HepG2 (cell line): Measurements from ENCODE around the gene FANK1. TPM values are rescaled to one million over a fixed set of nuclear protein-coding genes. Genes with fewer than 3 reads are reported as not detected.

ENCODE experiments used
- ATAC-seq: fragments of 200-7000 bp; cut with Tn5 transposase; 3 replicates; pipeline ENCODE4 v1.9.1; 2020; ENCODE audit warnings: mild to moderate bottlenecking, moderate library complexity
- BruUV-seq: library from RNA; stranded (reverse); fragments of 400-500 nt; replicated peaks from 2 replicates; lab custom pipeline; 2021; lab: Mats Ljungman, UMichigan
- CTCF ChIA-PET: fragments of 300-600 bp; formaldehyde crosslinking; extraction: SDS; loops from one replicate; lab custom pipeline; 2021; ENCODE audit warnings: low total read pairs, inconsistent platforms, low intra/inter-chr PET ratio; lab: Yijun Ruan, JAX
- POLR2A ChIA-PET: fragments of 350-600 bp; sonication (Branson Sonifier 250); formaldehyde crosslinking; loops from one replicate; lab custom pipeline; 2020; ENCODE audit warnings: antibody characterized with exemption, inconsistent platforms; lab: Yijun Ruan, JAX
- DNase-seq: peaks from one replicate; pipeline ENCODE4 v3.0.0-alpha.2; 2015; ENCODE audit warnings: low spot score
- FAIRE-seq: peaks from 3 replicates; lab custom pipeline; 2011; peaks lifted over from hg19 to GRCh38; lab: Jason Lieb, UNC
- H2AFZ ChIP-seq: one replicate; pipeline ENCODE4 v1.6.1; 2011; ENCODE audit warnings: low read length, inconsistent platforms
- H3K27ac ChIP-seq: fragments of 300-600 bp; 3 replicates; pipeline ENCODE4 v1.8.0; 2011; ENCODE audit warnings: mixed run types, mild to moderate bottlenecking, mixed read lengths, low read length, inconsistent platforms; ENCODE audit not compliant: insufficient read depth; ENCODE audit errors: extremely low read length
- H3K27me3 ChIP-seq, 2 experiments: fragments of 200-600 bp in 1 of 2; 2 replicates in 1 of 2; 3 replicates in 1 of 2; pipeline versions ENCODE4 v1.6.0 to v1.8.0; 2011; ENCODE audit warnings: low read length in 2 of 2, mild to moderate bottlenecking in 2 of 2, moderate library complexity in 2 of 2, inconsistent platforms in 1 of 2; ENCODE audit not compliant: insufficient read depth in 2 of 2, control insufficient read depth in 1 of 2
- H3K36me3 ChIP-seq, 2 experiments: fragments of 200-600 bp in 1 of 2; replicated peaks in 1 of 2; 2 replicates in 1 of 2; 3 replicates in 1 of 2; pipeline versions ENCODE4 v1.5.1 to v1.8.0; 2011; ENCODE audit warnings: low read length in 2 of 2, inconsistent platforms in 1 of 2; ENCODE audit not compliant: insufficient read depth in 2 of 2, control insufficient read depth in 1 of 2
- H3K4me1 ChIP-seq: 2 replicates; pipeline ENCODE4 v1.5.1; 2012; ENCODE audit warnings: low read length, inconsistent platforms; ENCODE audit not compliant: insufficient read depth
- H3K4me2 ChIP-seq: 2 replicates; pipeline ENCODE4 v1.6.0; 2011; ENCODE audit warnings: low read depth, low read length, inconsistent platforms
- H3K4me3 ChIP-seq, 3 experiments: fragments of 200-600 bp in 1 of 3; sonication (generic), shearing (Covaris generic) in 1 of 3; replicated peaks in 1 of 3; 2 replicates each; pipeline ENCODE4 v1.5.1; 2011 to 2016; ENCODE audit warnings: low read length in 3 of 3, inconsistent platforms in 2 of 3, low read depth in 2 of 3, mild to moderate bottlenecking in 2 of 3, control low read depth in 1 of 3, mixed read lengths in 1 of 3; ENCODE audit not compliant: insufficient read depth in 1 of 3
- H3K79me2 ChIP-seq: one replicate; pipeline ENCODE4 v1.6.1; 2011; ENCODE audit warnings: low read length, inconsistent platforms; ENCODE audit not compliant: insufficient read depth
- H3K9ac ChIP-seq: 2 replicates; pipeline ENCODE4 v1.6.0; 2011; ENCODE audit warnings: mild to moderate bottlenecking, low read depth, low read length, inconsistent platforms; ENCODE audit not compliant: insufficient read depth
- H3K9me3 ChIP-seq: 2 replicates; pipeline ENCODE4 v1.5.1; 2012; ENCODE audit warnings: mild to moderate bottlenecking, low read length
- H4K20me1 ChIP-seq: 2 replicates; pipeline ENCODE4 v1.6.0; 2011; ENCODE audit warnings: inconsistent platforms, mild to moderate bottlenecking, low read length, moderate library complexity; ENCODE audit not compliant: insufficient read depth
- AGO2 ChIP-seq: fragments of 200-400 bp; formaldehyde crosslinking; optimal IDR thresholded peaks from 2 replicates; pipeline ENCODE3; 2017; ENCODE audit warnings: mild to moderate bottlenecking, low read depth, low read length, moderate library complexity
- E2F2 ChIP-seq: sonication (generic); formaldehyde crosslinking; IDR thresholded peaks from 2 replicates; pipeline ENCODE4 v1.4.0; 2020; ENCODE audit warnings: missing genetic modification reagents, borderline replicate concordance
- HIC2 ChIP-seq: sonication (generic); formaldehyde crosslinking; IDR thresholded peaks from 2 replicates; pipeline ENCODE4 v1.9.0; 2022; ENCODE audit warnings: low read depth, missing genetic modification reagents
- IKZF5 ChIP-seq: IDR thresholded peaks from 2 replicates; pipeline ENCODE4 v1.6.1; 2018; ENCODE audit warnings: missing genetic modification reagents, mild to moderate bottlenecking, missing compliant biosample characterization
- KDM5B ChIP-seq: sonication (generic); formaldehyde crosslinking; IDR thresholded peaks from 2 replicates; pipeline ENCODE4 v1.4.0; 2020; ENCODE audit warnings: missing genetic modification reagents, mild to moderate bottlenecking, borderline replicate concordance
- MNT ChIP-seq: fragments of 450-650 bp; IDR thresholded peaks from 2 replicates; pipeline ENCODE4 v1.6.1; 2016
- PRDM4 ChIP-seq: sonication (generic); formaldehyde crosslinking; IDR thresholded peaks from 2 replicates; pipeline ENCODE4 v1.9.0; 2021; ENCODE audit warnings: missing genetic modification reagents, borderline replicate concordance
- SOX5 ChIP-seq: IDR thresholded peaks from 2 replicates; pipeline ENCODE4 v1.6.1; 2016; ENCODE audit warnings: borderline replicate concordance
- TBP ChIP-seq: sonication (generic); formaldehyde crosslinking; IDR thresholded peaks from 2 replicates; pipeline ENCODE4 v1.5.0; 2020; ENCODE audit warnings: missing genetic modification reagents
- TBX3 ChIP-seq: fragments of 450-650 bp; IDR thresholded peaks from 2 replicates; pipeline ENCODE4 v1.6.1; 2017; ENCODE audit warnings: antibody characterized with exemption, mild to moderate bottlenecking, inconsistent platforms, borderline replicate concordance
- ZNF180 ChIP-seq: sonication (generic); formaldehyde crosslinking; IDR thresholded peaks from 2 replicates; pipeline ENCODE4 v1.4.0; 2020; ENCODE audit warnings: low read depth, missing genetic modification reagents, borderline replicate concordance
- ZNF354B ChIP-seq: sonication (generic); formaldehyde crosslinking; IDR thresholded peaks from 2 replicates; pipeline ENCODE4 v1.8.0; 2022; ENCODE audit warnings: mild to moderate bottlenecking, missing genetic modification reagents
- ZNF790 ChIP-seq: sonication (generic); formaldehyde crosslinking; IDR thresholded peaks from 2 replicates; pipeline ENCODE4 v1.8.0; 2022; ENCODE audit warnings: missing genetic modification reagents, mild to moderate bottlenecking, borderline replicate concordance
- ZSCAN22 ChIP-seq: sonication (generic); formaldehyde crosslinking; IDR thresholded peaks from 2 replicates; pipeline ENCODE4 v1.4.0; 2020; ENCODE audit warnings: mild to moderate bottlenecking, missing genetic modification reagents
- WGBS: methylation state at CpG from one replicate; pipeline ENCODE4 v1.1.6; 2017; ENCODE audit warnings: low lambda C conversion rate; 5-methylcytosine and 5-hydroxymethylcytosine counted together
- in situ Hi-C: cut with HindIII; loops from 2 replicates; pipeline ENCODE4 v1.10.0; 2017; ENCODE audit warnings: low pct_unique_long_range_greater_than_20kb; ENCODE audit not compliant: extremely low pct_ligation_motif_present
- intact Hi-C: fragments of 100-400 bp; cut with micrococcal nuclease; formaldehyde crosslinking; loops from one replicate; pipeline ENCODE4 v1.10.0; 2022; ENCODE audit not compliant: unreplicated experiment
- polyA plus RNA-seq, 8 experiments: library from polyadenylated mRNA; depleted of rRNA in 3 of 8; stranded (reverse) in 7 of 8; unstranded in 1 of 8; fragments of >200 nt; fragmentation: Illumina TruSeq in 4 of 8; extraction: Trizol in 4 of 8; gene quantifications; 2 replicates each; pipeline versions ENCODE4 v1.2.1 to v1.2.3, GENCODE V29; 2011 to 2016; ENCODE audit warnings: low read depth in 4 of 8, missing spikeins in 1 of 8, mixed read lengths in 1 of 8; ENCODE audit not compliant: insufficient read depth in 1 of 8
- total RNA-seq, 5 experiments: library from RNA; depleted of rRNA; stranded (reverse); fragments of >200 nt; fragmentation: Illumina TruSeq; extraction: Trizol; gene quantifications; 2 replicates each; pipeline ENCODE4 v1.2.3, GENCODE V29; 2016; ENCODE audit warnings: low read depth in 1 of 5

FANK1 gene
- total and polyA plus RNA-seq, 2 of the 13 experiments (the other 11 are each of a cell fraction or from before 2014, with no cell fraction given), result 0.22 TPM; not detected in 1

- Histone ChIP-seq H3K4me2 (no peak overlapping the region), H4K20me1 (no peaks in the 10 kb centered on the region), H3K4me1 (no peaks in the 10 kb centered on the region), H2AFZ (no peak overlapping the region), H3K9ac (no peak overlapping the region), H3K27ac (no peak overlapping the region), H3K27me3 (peaks cover 0 to 2% of the 10 kb centered on the region in 2 experiments; a peak in 1 of 5 replicates), H3K79me2 (no peaks in the 10 kb centered on the region), H3K36me3 (no peaks in the 10 kb centered on the region), H3K4me3 (no peak overlapping the region), H3K9me3 (no peaks in the 10 kb centered on the region; the same call in 1 of the 2 replicates)
- POLR2A ChIA-PET, result no interaction called here
- WGBS, result 11% methylated on average over 5 of the region's 5 CpGs
- BruUV-seq, result no TSS peak
- ATAC-seq, result no peak
- CTCF ChIA-PET, result no interaction called here
- in situ Hi-C loops (no loop called here), intact Hi-C loops (no loop called here)
- no peak for DNase-seq
- no peak for FAIRE-seq
- TF ChIP-seq ZNF180 (CRISPR knock-in tag) (no peak), AGO2 (no peak), SOX5 (CRISPR knock-in tag) (no peak), PRDM4 (CRISPR knock-in tag) (no peak), KDM5B (CRISPR knock-in tag) (no peak), ZNF354B (CRISPR knock-in tag) (no peak), ZSCAN22 (CRISPR knock-in tag) (no peak), MNT (no peak), IKZF5 (CRISPR knock-in tag) (no peak), ZNF790 (CRISPR knock-in tag) (no peak), HIC2 (CRISPR knock-in tag) (no peak), TBX3 (no peak), TBP (no peak), E2F2 (CRISPR knock-in tag) (no peak)
Measured at GRCh38 chr10:126022841-126023240, 126.5 kb downstream of the FANK1 start.
